Lower leg skin (tissue), 3 donors: ENCODE measurements around the gene SMNDC1.

Experiments used
- CTCF ChIP-seq, 3 donors: fragments of 450-650 bp; IDR thresholded peaks; one replicate each; pipeline ENCODE4 v1.5.1; 2016; ENCODE audit warnings: antibody characterized with exemption in 3 of 3, mild to moderate bottlenecking in 3 of 3, moderate library complexity in 2 of 3
- POLR2A ChIP-seq, 2 donors: fragments of 450-650 bp; IDR thresholded peaks; one replicate each; pipeline ENCODE4 v1.6.1; 2016 to 2017; ENCODE audit warnings: antibody characterized with exemption in 2 of 2, mild to moderate bottlenecking in 1 of 2, moderate library complexity in 1 of 2

DNA sequence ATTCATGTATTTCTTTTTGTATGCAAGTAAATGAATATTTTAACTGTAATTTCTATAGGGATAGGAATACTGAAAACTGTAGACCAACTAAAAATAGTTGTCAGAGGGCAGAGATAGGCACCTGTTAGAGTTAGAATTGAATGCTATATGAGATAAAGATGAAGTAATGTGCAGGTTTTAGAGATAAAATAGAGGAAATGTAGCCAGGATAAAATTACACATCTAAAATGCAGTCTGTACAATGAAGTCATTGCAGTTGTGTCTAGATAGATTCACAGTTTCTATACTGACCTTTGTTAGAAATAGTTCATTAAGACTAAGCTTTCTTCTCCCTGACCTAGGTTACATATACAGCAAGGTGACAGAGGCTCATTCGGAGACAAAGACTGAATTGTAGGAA is 46.2 kb downstream of the SMNDC1 start:
- TF ChIP-seq CTCF (IDR thresholded peaks at IDR 0.05) (no peak), POLR2A (IDR thresholded peaks at IDR 0.05) (no peak)
